WTC11 (cell line): ENCODE data around the gene MAP7D1. TPM values are rescaled to one million over a fixed set of nuclear protein-coding genes. Genes with fewer than 3 reads are reported as not detected.

ENCODE experiments used
- ATAC-seq: fragments of 200-7000 bp; cut with Tn5 transposase; 2 replicates; pipeline ENCODE4 v1.10.0; 2021; ENCODE audit warnings: mild to moderate bottlenecking, moderate library complexity
- CTCF ChIA-PET: fragments of 300-600 bp; sonication (Branson Sonifier 250); formaldehyde crosslinking; loops from one replicate; lab custom pipeline; 2021; ENCODE audit warnings: antibody characterized with exemption; lab: Charles Lee
- POLR2A ChIA-PET: fragments of 350-600 bp; sonication (Branson Sonifier 250); formaldehyde crosslinking; loops from one replicate; lab custom pipeline; 2021; ENCODE audit warnings: antibody characterized with exemption; lab: Charles Lee
- DNase-seq: peaks from one replicate; pipeline ENCODE4 v3.0.0; 2021; ENCODE audit warnings: low spot score
- H3K27ac Mint-ChIP-seq: 2 replicates; pipeline ENCODE4 v1.8.0; 2021; ENCODE audit warnings: mixed read lengths
- H3K27me3 Mint-ChIP-seq: 2 replicates; pipeline ENCODE4 v1.8.0; 2021; ENCODE audit warnings: low read depth, mild to moderate bottlenecking, moderate library complexity, mixed read lengths
- H3K36me3 Mint-ChIP-seq: 2 replicates; pipeline ENCODE4 v1.8.0; 2021; ENCODE audit warnings: mixed read lengths
- H3K4me1 Mint-ChIP-seq: 2 replicates; pipeline ENCODE4 v1.8.0; 2022; ENCODE audit warnings: mixed read lengths
- H3K4me3 Mint-ChIP-seq: 2 replicates; pipeline ENCODE4 v1.8.0; 2021; ENCODE audit warnings: mild to moderate bottlenecking, moderate library complexity, mixed read lengths
- H3K9me3 Mint-ChIP-seq: 2 replicates; pipeline ENCODE4 v1.8.0; 2021; ENCODE audit warnings: mixed read lengths
- ATF2 ChIP-seq: sonication (generic); formaldehyde crosslinking; IDR thresholded peaks from 2 replicates; pipeline ENCODE4 v1.8.1; 2022; ENCODE audit warnings: low read depth, missing genetic modification reagents, borderline replicate concordance
- E2F5 ChIP-seq: sonication (generic); formaldehyde crosslinking; IDR thresholded peaks from 2 replicates; pipeline ENCODE4 v1.8.1; 2022; ENCODE audit warnings: mild to moderate bottlenecking, moderate library complexity, missing genetic modification reagents
- EMX1 ChIP-seq: fragments of 250-450 bp; sonication (Bioruptor Pico); IDR thresholded peaks from 2 replicates; pipeline ENCODE4 v1.8.0; 2021; ENCODE audit warnings: mild to moderate bottlenecking
- ESRRA ChIP-seq: sonication (generic); formaldehyde crosslinking; IDR thresholded peaks from 2 replicates; pipeline ENCODE4 v1.8.1; 2022; ENCODE audit warnings: mild to moderate bottlenecking, missing genetic modification reagents, borderline replicate concordance
- FOXK1 ChIP-seq: sonication (generic); formaldehyde crosslinking; IDR thresholded peaks from 2 replicates; pipeline ENCODE4 v1.8.0; 2022; ENCODE audit warnings: mild to moderate bottlenecking, moderate library complexity, missing genetic modification reagents
- HMGA2 ChIP-seq: fragments of 250-450 bp; sonication (Bioruptor Pico); IDR thresholded peaks from 2 replicates; pipeline ENCODE4 v1.4.0; 2021; ENCODE audit warnings: mild to moderate bottlenecking, moderate library complexity
- JAZF1 ChIP-seq: fragments of 250-450 bp; sonication (Bioruptor Pico); IDR thresholded peaks from 2 replicates; pipeline ENCODE4 v1.9.0; 2021; ENCODE audit warnings: moderate library complexity, mild to moderate bottlenecking, inconsistent platforms
- NFATC4 ChIP-seq: fragments of 250-450 bp; sonication (Bioruptor Pico); IDR thresholded peaks from 2 replicates; pipeline ENCODE4 v1.9.0; 2021; ENCODE audit warnings: mild to moderate bottlenecking
- OVOL2 ChIP-seq: fragments of 250-450 bp; sonication (Bioruptor Pico); IDR thresholded peaks from 2 replicates; pipeline ENCODE4 v1.9.0; 2021; ENCODE audit warnings: mild to moderate bottlenecking, borderline replicate concordance
- STAT6 ChIP-seq: sonication (generic); formaldehyde crosslinking; conservative IDR thresholded peaks from 2 replicates; pipeline ENCODE4 v1.8.1; 2023; ENCODE audit warnings: mild to moderate bottlenecking, low read depth, missing genetic modification reagents, moderate library complexity
- USF1 ChIP-seq: sonication (generic); formaldehyde crosslinking; IDR thresholded peaks from 2 replicates; pipeline ENCODE4 v1.8.0; 2022; ENCODE audit warnings: mild to moderate bottlenecking, missing genetic modification reagents
- ZNF138 ChIP-seq: sonication (generic); formaldehyde crosslinking; conservative IDR thresholded peaks from 2 replicates; pipeline ENCODE4 v1.8.1; 2022; ENCODE audit warnings: mild to moderate bottlenecking, moderate library complexity, missing genetic modification reagents
- ZNF532 ChIP-seq: fragments of 250-450 bp; sonication (Bioruptor Pico); IDR thresholded peaks from 2 replicates; pipeline ENCODE4 v1.9.0; 2021; ENCODE audit warnings: mild to moderate bottlenecking, borderline replicate concordance
- total RNA-seq: library from RNA; stranded (reverse); gene quantifications from 3 replicates; pipeline ENCODE4 v1.2.3, GENCODE V29; 2021

MAP7D1 gene
- total RNA-seq, 1 experiment from 2014 or later, result 88.7 TPM

GRCh38 chr1:36133484-36133883 is 22.5 kb upstream of the MAP7D1 start (continued):
- no peak for TF ChIP-seq STAT6 (CRISPR knock-in tag)

- H3K27ac Mint-ChIP-seq, result no peak overlapping the region
- TF ChIP-seq ATF2 (no peak), EMX1 (CRISPR knock-in tag) (no peak), OVOL2 (CRISPR knock-in tag) (no peak), USF1 (CRISPR knock-in tag) (no peak), ZNF532 (CRISPR knock-in tag) (no peak), FOXK1 (CRISPR knock-in tag) (no peak), ESRRA (CRISPR knock-in tag) (no peak), ZNF138 (CRISPR knock-in tag) (no peak), HMGA2 (CRISPR knock-in tag) (no peak), E2F5 (CRISPR knock-in tag) (no peak), NFATC4 (CRISPR knock-in tag) (no peak), JAZF1 (CRISPR knock-in tag) (no peak)
- POLR2A ChIA-PET, result interaction anchor here (0.6 kb wide), 1 partner anchor 76 kb away, joined by 4 read pairs; no protein-coding TSS in a partner anchor
- H3K27me3 Mint-ChIP-seq, result no peaks in the 10 kb centered on the region
- peaks cover 6% of the 10 kb centered on the region for H3K4me1 Mint-ChIP-seq
- CTCF ChIA-PET, result interaction anchor here (1.2 to 5.5 kb wide), 22 partner anchors 10 to 277 kb away, joined by 3 to 142 read pairs (median 10); partner anchors contain the start of genes SH3D21, TEKT2, THRAP3 and TRAPPC3
- no peak for ATAC-seq
- H3K4me3 Mint-ChIP-seq, result no peak overlapping the region
- peaks cover 10% of the 10 kb centered on the region; the same call in 1 of the 2 replicates for H3K36me3 Mint-ChIP-seq
- no peaks in the 10 kb centered on the region for H3K9me3 Mint-ChIP-seq
- no peak for DNase-seq
Observed at GRCh38 chr1:36134031-36134430, 21.9 kb upstream of the MAP7D1 start.
